H1 (cell line): Measurements from ENCODE around the gene NUS1. TPM values are rescaled to one million over a fixed set of nuclear protein-coding genes. Genes with fewer than 3 reads are reported as not detected.

ENCODE experiments used
- CTCF ChIA-PET: fragments of 300-600 bp; sonication (Branson Sonifier 250); formaldehyde crosslinking; loops from one replicate; lab custom pipeline; 2021; ENCODE audit not compliant: partially characterized antibody; lab: Charles Lee
- POLR2A ChIA-PET: fragments of 300-600 bp; sonication (Branson Sonifier 250); formaldehyde crosslinking; loops from one replicate; lab custom pipeline; 2021; ENCODE audit warnings: inconsistent platforms; ENCODE audit not compliant: partially characterized antibody; lab: Charles Lee
- DNase-seq, 2 experiments: peaks; one replicate each; pipeline versions ENCODE4 v3.0.0 to v3.0.0-alpha.2; 2010 to 2022; ENCODE audit warnings: low spot score in 2 of 2, low read depth in 1 of 2, mixed read lengths in 1 of 2
- FAIRE-seq: peaks from 2 replicates; lab custom pipeline; 2011; peaks lifted over from hg19 to GRCh38; lab: Jason Lieb, UNC
- H2AFZ ChIP-seq: 2 replicates; pipeline ENCODE4 v1.8.1; 2012; ENCODE audit warnings: low read length, inconsistent platforms
- H2AK5ac ChIP-seq: 2 replicates; pipeline ENCODE4 v1.6.1; 2013; ENCODE audit warnings: low read depth, low read length
- H2BK120ac ChIP-seq: replicated peaks from 2 replicates; pipeline ENCODE3; 2013; ENCODE audit warnings: low read depth, low read length, inconsistent platforms
- H2BK12ac ChIP-seq: 2 replicates; pipeline ENCODE4 v1.6.1; 2013; ENCODE audit warnings: low read depth, low read length
- H2BK15ac ChIP-seq: 2 replicates; pipeline ENCODE4 v1.6.1; 2013; ENCODE audit warnings: low read length
- H2BK20ac ChIP-seq: 2 replicates; pipeline ENCODE4 v1.6.1; 2013; ENCODE audit warnings: low read length
- H2BK5ac ChIP-seq: 2 replicates; pipeline ENCODE4 v1.6.1; 2013; ENCODE audit warnings: low read depth, low read length
- H3K14ac ChIP-seq: 2 replicates; pipeline ENCODE4 v1.6.1; 2013; ENCODE audit warnings: inconsistent platforms; ENCODE audit not compliant: insufficient read length
- H3K18ac ChIP-seq: 2 replicates; pipeline ENCODE4 v1.6.1; 2013; ENCODE audit warnings: low read length; ENCODE audit errors: extremely low read depth
- H3K23ac ChIP-seq: 2 replicates; pipeline ENCODE4 v1.6.1; 2013; ENCODE audit warnings: inconsistent platforms; ENCODE audit not compliant: insufficient read length
- H3K23me2 ChIP-seq: 2 replicates; pipeline ENCODE4 v1.6.1; 2013; ENCODE audit warnings: low read depth, low read length
- H3K27ac ChIP-seq: 2 replicates; pipeline ENCODE4 v1.6.1; 2011; ENCODE audit warnings: low read depth, low read length, inconsistent platforms
- H3K27me3 ChIP-seq, 4 experiments: replicated peaks in 1 of 4; 1 replicate in 1 of 4; 2 replicates in 3 of 4; pipeline versions ENCODE4 v1.6.1 to v1.8.1; 2011 to 2013; ENCODE audit warnings: low read length in 3 of 4, mild to moderate bottlenecking in 3 of 4, inconsistent platforms in 2 of 4, mixed read lengths in 2 of 4, moderate library complexity in 1 of 4; ENCODE audit not compliant: control insufficient read depth in 3 of 4, insufficient read depth in 3 of 4; ENCODE audit errors: extremely low read depth in 1 of 4
- H3K36me3 ChIP-seq, 4 experiments: 2 replicates each; pipeline versions ENCODE4 v1.6.1 to v1.8.1; 2011 to 2013; ENCODE audit warnings: mild to moderate bottlenecking in 4 of 4, low read length in 3 of 4, moderate library complexity in 2 of 4, control low read depth in 1 of 4, inconsistent platforms in 1 of 4; ENCODE audit not compliant: insufficient read depth in 4 of 4, control insufficient read depth in 2 of 4
- H3K4ac ChIP-seq: replicated peaks from 2 replicates; pipeline ENCODE3; 2013; ENCODE audit warnings: low read length, low read depth, mixed read lengths, inconsistent platforms; ENCODE audit not compliant: insufficient read length
- H3K4me1 ChIP-seq, 4 experiments: replicated peaks in 1 of 4; 1 replicate in 1 of 4; 2 replicates in 3 of 4; pipeline versions ENCODE4 v1.6.1 to v1.8.1; 2011 to 2013; ENCODE audit warnings: low read length in 3 of 4, inconsistent platforms in 2 of 4, mixed read lengths in 1 of 4; ENCODE audit not compliant: insufficient read depth in 4 of 4, control insufficient read depth in 3 of 4
- H3K4me2 ChIP-seq, 2 experiments: 2 replicates each; pipeline versions ENCODE4 v1.6.1 to v1.8.1; 2011 to 2013; ENCODE audit warnings: low read depth in 2 of 2, low read length in 2 of 2, control low read depth in 1 of 2, inconsistent platforms in 1 of 2, mild to moderate bottlenecking in 1 of 2; ENCODE audit not compliant: insufficient read depth in 1 of 2
- H3K4me3 ChIP-seq, 4 experiments: fragments of 200-600, 300-600 bp in 1 of 4; sonication (generic), shearing (Covaris generic), sonication (Bioruptor Twin) in 1 of 4; 2 replicates each; pipeline versions ENCODE4 v1.5.1 to v1.8.1; 2011 to 2016; ENCODE audit warnings: low read length in 4 of 4, low read depth in 3 of 4, control low read depth in 2 of 4, inconsistent platforms in 2 of 4, mild to moderate bottlenecking in 2 of 4, mixed read lengths in 1 of 4, moderate library complexity in 1 of 4; ENCODE audit not compliant: insufficient read depth in 2 of 4; ENCODE audit errors: extremely low read depth in 1 of 4
- H3K56ac ChIP-seq: replicated peaks from 2 replicates; pipeline ENCODE3; 2013; ENCODE audit warnings: low read depth, mild to moderate bottlenecking, mixed read lengths, low read length, inconsistent platforms; ENCODE audit not compliant: insufficient read length
- H3K79me1 ChIP-seq: 2 replicates; pipeline ENCODE4 v1.6.1; 2013; ENCODE audit warnings: low read depth, low read length, control low read depth
- H3K79me2 ChIP-seq, 2 experiments: 2 replicates each; pipeline versions ENCODE4 v1.6.1 to v1.8.1; 2012 to 2013; ENCODE audit warnings: low read length in 2 of 2, mild to moderate bottlenecking in 2 of 2, inconsistent platforms in 1 of 2; ENCODE audit not compliant: insufficient read depth in 2 of 2, control insufficient read depth in 1 of 2
- H3K9ac ChIP-seq, 4 experiments: replicated peaks in 1 of 4; 1 replicate in 1 of 4; 2 replicates in 3 of 4; pipeline versions ENCODE4 v1.6.1 to v1.8.1; 2011 to 2013; ENCODE audit warnings: low read depth in 3 of 4, low read length in 3 of 4, control low read depth in 2 of 4, mild to moderate bottlenecking in 2 of 4, moderate library complexity in 2 of 4, inconsistent platforms in 1 of 4; ENCODE audit errors: extremely low read depth in 1 of 4
- H3K9me3 ChIP-seq, 2 experiments: 2 replicates each; pipeline versions ENCODE4 v1.6.1 to v1.8.1; 2012 to 2013; ENCODE audit warnings: mild to moderate bottlenecking in 2 of 2, moderate library complexity in 2 of 2, control low read depth in 1 of 2, inconsistent platforms in 1 of 2, low read depth in 1 of 2, low read length in 1 of 2, mixed read lengths in 1 of 2; ENCODE audit not compliant: insufficient read depth in 2 of 2
- H4K20me1 ChIP-seq, 2 experiments: replicated peaks in 1 of 2; 2 replicates each; pipeline versions ENCODE3 to v1.8.1; 2011 to 2013; ENCODE audit warnings: inconsistent platforms in 2 of 2, low read length in 2 of 2, mild to moderate bottlenecking in 1 of 2; ENCODE audit not compliant: insufficient read depth in 2 of 2, control insufficient read depth in 1 of 2
- H4K5ac ChIP-seq: 2 replicates; pipeline ENCODE4 v1.6.1; 2013; ENCODE audit warnings: low read length, low read depth, mixed read lengths, inconsistent platforms; ENCODE audit not compliant: insufficient read length
- H4K8ac ChIP-seq: 2 replicates; pipeline ENCODE4 v1.8.0; 2013; ENCODE audit warnings: mild to moderate bottlenecking, moderate library complexity, low read length, inconsistent platforms; ENCODE audit not compliant: insufficient read depth; ENCODE audit errors: extremely low read depth
- H4K91ac ChIP-seq: replicated peaks from 2 replicates; pipeline ENCODE3; 2013; ENCODE audit warnings: low read length, mixed read lengths, inconsistent platforms; ENCODE audit not compliant: insufficient read length
- CEBPB ChIP-seq: IDR thresholded peaks from 2 replicates; pipeline ENCODE4 v1.6.1; 2012; ENCODE audit warnings: low read depth, low read length
- CHD1 ChIP-seq: IDR thresholded peaks from 2 replicates; pipeline ENCODE4 v1.6.1; 2012; ENCODE audit warnings: low read depth, low read length, improper control_type of control experiment
- CTBP2 ChIP-seq: IDR thresholded peaks from 2 replicates; pipeline ENCODE4 v1.7.0; 2011; ENCODE audit warnings: borderline replicate concordance, mild to moderate bottlenecking, moderate library complexity, mixed read lengths, low read length; ENCODE audit not compliant: insufficient read depth, insufficient read length
- EZH2 ChIP-seq: fragments of 200-600 bp; sonication (generic); IDR thresholded peaks from 2 replicates; pipeline ENCODE4 v1.7.1; 2012; ENCODE audit warnings: low read depth, mild to moderate bottlenecking, moderate library complexity, low read length, inconsistent platforms; ENCODE audit not compliant: severe bottlenecking
- SAP30 ChIP-seq: fragments of 300-600 bp; sonication (generic); IDR thresholded peaks from 2 replicates; pipeline ENCODE4 v1.7.1; 2012; ENCODE audit warnings: low read length, moderate library complexity, mild to moderate bottlenecking, inconsistent platforms; ENCODE audit not compliant: insufficient read depth, insufficient replicate concordance
- polyA plus RNA-seq, 7 experiments: library from polyadenylated mRNA; depleted of rRNA in 3 of 7; stranded (reverse) in 5 of 7; unstranded in 2 of 7; fragments of >200 nt in 5 of 7; fragments of 200-250 nt in 2 of 7; gene quantifications; 1 replicate in 5 of 7; 2 replicates in 1 of 7; 4 replicates in 1 of 7; pipeline versions ENCODE4 v1.2.1 to v1.2.3, GENCODE V29; 2011 to 2013; ENCODE audit warnings: missing spikeins in 2 of 7, mixed read lengths in 2 of 7
- total RNA-seq: library from RNA; stranded (reverse); fragmentation: NEBNext Ultra II Directional; extraction: Animal tissue kit (Norgen Biotek cat#: 25700); gene quantifications from 2 replicates; pipeline ENCODE4 v1.2.1, GENCODE V29; 2021

The NUS1 gene
- total and polyA plus RNA-seq, 2 of the 8 experiments (the other 6 are each of a cell fraction or from before 2014, with no cell fraction given): 20.7 to 77.7 TPM

DNA sequence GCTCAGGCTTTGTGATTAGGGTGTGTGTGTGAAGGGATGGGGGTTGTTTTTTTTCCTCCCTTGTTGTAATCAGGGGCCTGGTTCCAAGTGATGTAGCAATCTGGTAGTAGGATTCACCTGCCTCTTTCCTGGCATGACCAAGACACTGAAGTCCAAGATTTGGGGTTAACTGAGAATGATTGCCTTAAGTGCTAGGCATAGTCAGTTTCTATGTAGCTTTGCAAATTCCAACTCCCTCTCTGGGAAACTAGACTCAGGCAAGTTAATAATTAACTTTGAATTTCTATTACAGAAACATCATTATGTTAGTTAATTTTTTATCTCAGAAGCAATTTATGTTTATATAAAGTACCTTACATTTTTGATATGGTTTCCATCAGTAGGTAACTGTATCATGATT lies 43.6 kb downstream of the NUS1 start:
- CTCF ChIA-PET: interaction anchor here (1.5 kb wide), 1 partner anchor 188 kb away, joined by 3 read pairs; the partner anchor contains the start of gene SLC35F1
- H4K91ac ChIP-seq: no peak overlapping the region
- TF ChIP-seq SAP30 (no peak), EZH2 (no peak), CHD1 (no peak), CTBP2 (no peak), CEBPB (no peak)

More for the DNA sequence above, 43.6 kb downstream of the NUS1 start:
- H4K5ac ChIP-seq: no peak overlapping the region
- no peak overlapping the region for H3K4me3 ChIP-seq
- peaks cover 0 to 2% (median 0%) of the 10 kb centered on the region in 4 experiments; a peak in 1 of 8 replicates for H3K36me3 ChIP-seq
- H3K4me2 ChIP-seq: no peak overlapping the region
- H2BK5ac ChIP-seq: no peak overlapping the region
- H3K27me3 ChIP-seq: no peaks in the 10 kb centered on the region
- H3K23me2 ChIP-seq: no peaks in the 10 kb centered on the region
- H3K9ac ChIP-seq: no peak overlapping the region
- no peak overlapping the region for H2AFZ ChIP-seq
- no peak overlapping the region for H3K23ac ChIP-seq
- POLR2A ChIA-PET: interaction anchor here (0.9 kb wide), 1 partner anchor 22 kb away, joined by 3 read pairs; no protein-coding TSS in a partner anchor
- no peak overlapping the region for H2BK20ac ChIP-seq
- FAIRE-seq (no peak), DNase-seq (no peak)
- H3K79me2 ChIP-seq: no peaks in the 10 kb centered on the region
- H2AK5ac ChIP-seq: no peak overlapping the region
- no peak overlapping the region for H3K27ac ChIP-seq
- H4K8ac ChIP-seq: no peak overlapping the region
- H2BK12ac ChIP-seq: no peak overlapping the region
- H3K4ac ChIP-seq: no peak overlapping the region
- no peak overlapping the region for H3K56ac ChIP-seq
- H3K14ac ChIP-seq: no peak overlapping the region
- H2BK120ac ChIP-seq: no peak overlapping the region
- H2BK15ac ChIP-seq: no peak overlapping the region
- peaks cover 14 to 20% of the 10 kb centered on the region in 2 experiments for H3K9me3 ChIP-seq
- no peaks in the 10 kb centered on the region for H3K79me1 ChIP-seq
- H4K20me1 ChIP-seq: no peaks in the 10 kb centered on the region
- no peaks in the 10 kb centered on the region for H3K4me1 ChIP-seq
- no peak overlapping the region for H3K18ac ChIP-seq
